Measurements from ENCODE around the gene LILRB3. TPM values are rescaled to one million over a fixed set of nuclear protein-coding genes. Genes with fewer than 3 reads are reported as not detected.

Gene LILRB3
- not detected in 2 replicates for total RNA-seq

GRCh38 chr19:54222474-54223276 is at the start of gene LILRB3:
LILRB3 (minus strand) TSS chr19:54223007; CDS start chr19:54222976, 31 bp downstream.

GRCh38 chr19:54257116-54257480 is 34.3 kb upstream of the LILRB3 start, which contains the start of gene LILRB5:
LILRB5 (minus strand) TSS chr19:54257273; CDS start chr19:54257193, 80 bp downstream.

GRCh38 chr19:54242646-54243045 is 19.8 kb upstream of the LILRB3 start, which contains the start of gene LILRA6:
LILRA6 (minus strand) TSS chr19:54242790.

GRCh38 chr19:54191011-54191810 is 31.6 kb downstream of the LILRB3 start, which contains the start of gene TSEN34:
TSEN34 (plus strand) TSS chr19:54191308; CDS start chr19:54191365, 57 bp downstream.

GRCh38 chr19:54189145-54189734 is 33.6 kb downstream of the LILRB3 start, which contains the start of gene MBOAT7:
MBOAT7 (minus strand) TSS chr19:54189580; CDS start chr19:54188508, 1,072 bp downstream.

GRCh38 chr19:54172471-54173358 is 50.1 kb downstream of the LILRB3 start, which contains the start of gene TMC4:
TMC4 (minus strand) TSS chr19:54173160; CDS start chr19:54173117, 43 bp downstream.

Other genes starting within 250 kb of the LILRB3 start
- gene CACNG6, start 231.4 kb downstream of the LILRB3 start, total RNA-seq, result 0.54 and 0.69 TPM in 2 replicates
- gene VSTM1, start 159.1 kb downstream of the LILRB3 start, total RNA-seq, result not detected in 2 replicates
- not detected in 2 replicates for gene TARM1, start 141.6 kb downstream of the LILRB3 start, total RNA-seq
- not detected in 2 replicates for gene OSCAR, start 122.2 kb downstream of the LILRB3 start, total RNA-seq
- gene NDUFA3, start 120.2 kb downstream of the LILRB3 start, total RNA-seq, result 14.5 and 18.1 TPM in 2 replicates
- gene TFPT, start 107.3 kb downstream of the LILRB3 start, total RNA-seq, result 18.8 and 21.1 TPM in 2 replicates
- gene PRPF31, start 107.3 kb downstream of the LILRB3 start, total RNA-seq, result 48.8 and 54.8 TPM in 2 replicates
- gene CNOT3, start 85.2 kb downstream of the LILRB3 start, total RNA-seq, result 5.7 and 9.2 TPM in 2 replicates
- gene LENG1, start 63.3 kb downstream of the LILRB3 start, total RNA-seq, result 4.9 and 5.7 TPM in 2 replicates
- 0.34 and 0.54 TPM in 2 replicates for gene TMC4, start 49.8 kb downstream of the LILRB3 start, total RNA-seq
- gene MBOAT7, start 33.4 kb downstream of the LILRB3 start, total RNA-seq, result 6.6 and 8.7 TPM in 2 replicates
- 40.1 and 41.5 TPM in 2 replicates for gene TSEN34, start 31.7 kb downstream of the LILRB3 start, total RNA-seq
- gene RPS9, start 22.1 kb downstream of the LILRB3 start, total RNA-seq, result 3,120 and 3,598 TPM in 2 replicates
- gene LILRA6, start 19.8 kb upstream of the LILRB3 start, total RNA-seq, result not detected in 2 replicates
- not detected in 2 replicates for gene LILRB5, start 34.3 kb upstream of the LILRB3 start, total RNA-seq
- gene LILRB2, start 58.1 kb upstream of the LILRB3 start, total RNA-seq, result not detected in 2 replicates
- gene LILRA5, start 90.2 kb upstream of the LILRB3 start, total RNA-seq, result not detected in 2 replicates
- not detected in 2 replicates for gene LILRA4, start 116.2 kb upstream of the LILRB3 start, total RNA-seq
- gene LAIR1, start 141.9 kb upstream of the LILRB3 start, total RNA-seq, result not detected in 2 replicates
- gene TTYH1, start 192.5 kb upstream of the LILRB3 start, total RNA-seq, result not detected in 2 replicates
- 21.0 and 27.4 TPM in 2 replicates for gene LENG8, start 226.2 kb upstream of the LILRB3 start, total RNA-seq
- 6.2 and 6.4 TPM in 2 replicates for gene LENG9, start 240.8 kb upstream of the LILRB3 start, total RNA-seq